IMR-90 (cell line): Measurements from ENCODE around the gene DOCK6. TPM values are rescaled to one million over a fixed set of nuclear protein-coding genes. Genes with fewer than 3 reads are reported as not detected.

Source experiments
- ATAC-seq: fragments of 200-7000 bp; cut with Tn5 transposase; 2 replicates; pipeline ENCODE4 v1.9.1; 2020; ENCODE audit warnings: low read depth, mild to moderate bottlenecking, moderate library complexity
- BruUV-seq: library from RNA; stranded (reverse); fragments of 400-500 nt; replicated peaks from 2 replicates; lab custom pipeline; 2021; lab: Mats Ljungman, UMichigan
- CTCF ChIA-PET: fragments of 300-600 bp; formaldehyde crosslinking; extraction: SDS; loops from one replicate; lab custom pipeline; 2021; ENCODE audit warnings: antibody characterized with exemption; lab: Yijun Ruan, JAX
- POLR2A ChIA-PET: fragments of 300-600 bp; sonication (Branson Sonifier 250); formaldehyde crosslinking; loops from one replicate; lab custom pipeline; 2022; ENCODE audit warnings: antibody characterized with exemption; ENCODE audit not compliant: unreplicated experiment; lab: Charles Lee
- DNase-seq: peaks from one replicate; pipeline ENCODE4 v3.0.0; 2013
- H2AFZ ChIP-seq: replicated peaks from 2 replicates; pipeline ENCODE3; 2013; ENCODE audit warnings: low read length, mild to moderate bottlenecking; ENCODE audit not compliant: poor library complexity
- H2AK5ac ChIP-seq: 2 replicates; pipeline ENCODE4 v1.6.1; 2013; ENCODE audit warnings: low read depth, low read length, inconsistent platforms
- H2AK9ac ChIP-seq: replicated peaks from 2 replicates; pipeline ENCODE3; 2013; ENCODE audit warnings: mild to moderate bottlenecking, low read depth, low read length, moderate library complexity; ENCODE audit not compliant: poor library complexity
- H2BK120ac ChIP-seq: 2 replicates; pipeline ENCODE4 v1.6.1; 2013; ENCODE audit warnings: low read depth, low read length, inconsistent platforms
- H2BK15ac ChIP-seq: 3 replicates; pipeline ENCODE4 v1.6.1; 2013; ENCODE audit warnings: low read depth, low read length, inconsistent platforms
- H2BK20ac ChIP-seq: 2 replicates; pipeline ENCODE4 v1.6.1; 2013; ENCODE audit warnings: low read depth, mild to moderate bottlenecking, inconsistent platforms, low read length, moderate library complexity
- H2BK5ac ChIP-seq: 2 replicates; pipeline ENCODE4 v1.6.1; 2013; ENCODE audit warnings: mild to moderate bottlenecking, low read depth, low read length, inconsistent platforms; ENCODE audit not compliant: poor library complexity, severe bottlenecking
- H3K14ac ChIP-seq: replicated peaks from 2 replicates; pipeline ENCODE4 v1.6.1; 2013; ENCODE audit warnings: low read depth, low read length, inconsistent platforms
- H3K18ac ChIP-seq: 2 replicates; pipeline ENCODE4 v1.6.1; 2013; ENCODE audit warnings: low read depth, low read length, control low read depth
- H3K23ac ChIP-seq: 2 replicates; pipeline ENCODE4 v1.6.1; 2013; ENCODE audit warnings: low read depth, low read length, inconsistent platforms
- H3K27ac ChIP-seq: 2 replicates; pipeline ENCODE4 v1.5.1; 2013; ENCODE audit warnings: mild to moderate bottlenecking, control low read depth, low read length; ENCODE audit not compliant: insufficient read depth
- H3K27me3 ChIP-seq: 2 replicates; pipeline ENCODE4 v1.6.1; 2013; ENCODE audit warnings: low read length; ENCODE audit not compliant: control insufficient read depth, insufficient read depth
- H3K36me3 ChIP-seq: 2 replicates; pipeline ENCODE4 v1.6.1; 2013; ENCODE audit warnings: low read length, mixed read lengths; ENCODE audit not compliant: control insufficient read depth, insufficient read depth
- H3K4ac ChIP-seq: 2 replicates; pipeline ENCODE4 v1.6.1; 2013; ENCODE audit warnings: low read depth, low read length, inconsistent platforms
- H3K4me1 ChIP-seq: 2 replicates; pipeline ENCODE4 v1.6.1; 2013; ENCODE audit warnings: low read length, mixed read lengths; ENCODE audit not compliant: control insufficient read depth, insufficient read depth
- H3K4me2 ChIP-seq: 2 replicates; pipeline ENCODE4 v1.6.1; 2013; ENCODE audit warnings: low read depth, mild to moderate bottlenecking, control low read depth, low read length, moderate library complexity
- H3K4me3 ChIP-seq: 2 replicates; pipeline ENCODE4 v1.5.1; 2013; ENCODE audit warnings: low read depth, mild to moderate bottlenecking, control low read depth, low read length, moderate library complexity; ENCODE audit not compliant: insufficient read depth
- H3K56ac ChIP-seq: 2 replicates; pipeline ENCODE4 v1.6.1; 2013; ENCODE audit warnings: low read length, inconsistent platforms; ENCODE audit not compliant: insufficient read depth; ENCODE audit errors: extremely low read depth
- H3K79me1 ChIP-seq, 2 experiments: 2 replicates each; pipeline ENCODE4 v1.6.1; 2013; ENCODE audit warnings: low read length in 2 of 2, inconsistent platforms in 1 of 2, low read depth in 1 of 2
- H3K9ac ChIP-seq: 2 replicates; pipeline ENCODE4 v1.6.1; 2013; ENCODE audit warnings: low read depth, low read length, control low read depth
- H3K9me1 ChIP-seq: 2 replicates; pipeline ENCODE4 v1.6.1; 2013; ENCODE audit warnings: low read length, inconsistent platforms; ENCODE audit not compliant: insufficient read depth
- H3K9me3 ChIP-seq: 2 replicates; pipeline ENCODE4 v1.6.1; 2013; ENCODE audit warnings: low read length; ENCODE audit not compliant: control insufficient read depth, insufficient read depth
- H4K20me1 ChIP-seq: 2 replicates; pipeline ENCODE4 v1.6.1; 2013; ENCODE audit warnings: low read length, inconsistent platforms; ENCODE audit not compliant: insufficient read depth
- H4K5ac ChIP-seq: 2 replicates; pipeline ENCODE4 v1.6.1; 2013; ENCODE audit warnings: mild to moderate bottlenecking, low read depth, low read length, control low read depth
- H4K8ac ChIP-seq, 2 experiments: 2 replicates each; pipeline ENCODE4 v1.6.1; 2013; ENCODE audit warnings: low read depth in 2 of 2, low read length in 2 of 2, control low read depth in 1 of 2, inconsistent platforms in 1 of 2
- H4K91ac ChIP-seq: 2 replicates; pipeline ENCODE4 v1.6.1; 2013; ENCODE audit warnings: low read depth, low read length, inconsistent platforms; ENCODE audit not compliant: insufficient read depth
- BHLHE40 ChIP-seq: fragments of 150-350 bp; IDR thresholded peaks from 2 replicates; pipeline ENCODE4 v1.6.1; 2016; ENCODE audit warnings: mild to moderate bottlenecking, low read depth, low read length
- CEBPB ChIP-seq: IDR thresholded peaks from 2 replicates; pipeline ENCODE4 v1.6.1; 2012; ENCODE audit warnings: low read depth, low read length, improper control_type of control experiment
- CHD1 ChIP-seq: IDR thresholded peaks from 2 replicates; pipeline ENCODE4 v1.6.1; 2012; ENCODE audit warnings: low read depth, low read length, improper control_type of control experiment
- FOS ChIP-seq: fragments of 150-350 bp; IDR thresholded peaks from 2 replicates; pipeline ENCODE4 v1.6.1; 2016; ENCODE audit warnings: low read depth, low read length
- MAFK ChIP-seq: IDR thresholded peaks from 2 replicates; pipeline ENCODE4 v1.6.1; 2012; ENCODE audit warnings: low read depth, low read length, improper control_type of control experiment
- MAZ ChIP-seq: IDR thresholded peaks from 2 replicates; pipeline ENCODE4 v1.6.1; 2012; ENCODE audit warnings: low read depth, mild to moderate bottlenecking, low read length, improper control_type of control experiment, moderate library complexity, borderline replicate concordance
- MXI1 ChIP-seq: IDR thresholded peaks from 2 replicates; pipeline ENCODE4 v1.6.1; 2012; ENCODE audit warnings: low read depth, mild to moderate bottlenecking, low read length, moderate library complexity, borderline replicate concordance
- NFE2L2 ChIP-seq: fragments of 150-350 bp; IDR thresholded peaks from 2 replicates; pipeline ENCODE4 v1.6.1; 2016; ENCODE audit warnings: low read depth, mild to moderate bottlenecking, low read length
- POLR2A ChIP-seq: IDR thresholded peaks from 2 replicates; pipeline ENCODE4 v1.6.1; 2012; ENCODE audit warnings: mild to moderate bottlenecking, low read depth, low read length
- RAD21 ChIP-seq: IDR thresholded peaks from 2 replicates; pipeline ENCODE4 v1.6.1; 2012; ENCODE audit warnings: low read length, improper control_type of control experiment
- RCOR1 ChIP-seq: IDR thresholded peaks from 2 replicates; pipeline ENCODE4 v1.6.1; 2012; ENCODE audit warnings: mild to moderate bottlenecking, low read length, improper control_type of control experiment; ENCODE audit not compliant: insufficient replicate concordance
- RFX5 ChIP-seq: IDR thresholded peaks from 2 replicates; pipeline ENCODE4 v1.8.0; 2012; ENCODE audit warnings: low read depth, mild to moderate bottlenecking, low read length, moderate library complexity
- SMC3 ChIP-seq: fragments of 150-350 bp; IDR thresholded peaks from 2 replicates; pipeline ENCODE4 v1.6.1; 2016; ENCODE audit warnings: low read depth, mild to moderate bottlenecking, antibody characterized with exemption, low read length, moderate library complexity
- WGBS, 2 experiments: methylation state at CpG; one replicate each; pipeline versions ENCODE4 v1.1.5 to v1.1.7; 2013; ENCODE audit warnings: missing lambda C conversion rate in 2 of 2; ENCODE audit not compliant: insufficient read length in 1 of 2; ENCODE audit errors: extremely low coverage in 2 of 2; 5-methylcytosine and 5-hydroxymethylcytosine counted together
- dilution Hi-C: fragments of 300-500 bp; cut with HindIII; formaldehyde crosslinking; loops from one replicate; pipeline ENCODE4 v1.14.3; 2018; ENCODE audit warnings: low sequenced_read_pairs; ENCODE audit not compliant: unreplicated experiment
- in situ Hi-C: fragments of 300-500 bp; cut with MboI; formaldehyde crosslinking; loops from 3 replicates; pipeline ENCODE4 v1.14.3; 2019; ENCODE audit warnings: low sequenced_read_pairs, inconsistent platforms, mixed read lengths
- intact Hi-C: fragments of 100-400 bp; cut with micrococcal nuclease; formaldehyde crosslinking; loops from 2 replicates; pipeline ENCODE4 v1.10.0; 2022
- polyA plus RNA-seq, 3 experiments: library from polyadenylated mRNA; depleted of rRNA; stranded (reverse); fragments of >200 nt; gene quantifications; 2 replicates each; pipeline ENCODE4 v1.2.3, GENCODE V29; 2012; ENCODE audit warnings: low replicate concordance in 1 of 3
- total RNA-seq: library from RNA; depleted of rRNA; stranded (reverse); fragments of >200 nt; gene quantifications from 2 replicates; pipeline ENCODE4 v1.2.3, GENCODE V29; 2012
- TF ChIP-seq, protein P1 (sequence below): fragments of 150-350 bp; IDR thresholded peaks from 2 replicates; pipeline ENCODE4 v1.6.1; 2016; ENCODE audit warnings: low read depth, mild to moderate bottlenecking, low read length, moderate library complexity, borderline replicate concordance
- TF ChIP-seq, protein P2 (sequence below): fragments of 150-350 bp; IDR thresholded peaks from 2 replicates; pipeline ENCODE4 v1.6.1; 2017; ENCODE audit warnings: mild to moderate bottlenecking, antibody characterized with exemption, low read length, low read depth
- TF ChIP-seq, protein P3 (sequence below): conservative IDR thresholded peaks from 2 replicates; pipeline ENCODE4 v1.5.1; 2012; ENCODE audit warnings: mild to moderate bottlenecking, low read depth, low read length, improper control_type of control experiment

Gene DOCK6
- total and polyA plus RNA-seq, 2 of the 4 experiments (the other 2 are of a cell fraction), result 5.0 to 18.4 TPM

DNA sequence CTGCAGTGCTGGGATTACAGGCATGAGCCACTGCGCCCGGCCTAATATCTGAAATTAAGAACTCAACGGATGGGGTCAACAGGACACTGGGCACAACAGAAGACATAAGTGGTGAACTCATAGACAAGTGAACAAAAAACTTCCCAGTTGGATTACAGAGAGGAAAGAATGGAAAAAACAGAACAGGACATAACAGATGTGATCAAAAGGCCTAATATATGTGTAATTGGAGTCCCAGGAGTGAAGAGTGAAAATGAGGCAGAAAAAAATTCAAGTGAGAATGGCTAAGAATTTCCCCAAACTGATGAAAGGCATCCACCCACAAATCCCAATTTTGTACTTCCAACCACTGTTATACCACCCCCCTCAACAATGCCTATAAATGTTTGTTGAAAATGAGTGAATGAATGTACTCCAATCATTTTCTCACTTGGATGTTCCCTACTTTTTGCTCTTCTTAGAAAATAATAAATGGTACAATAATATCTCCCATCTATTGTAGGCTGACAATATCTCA is 41.2 kb downstream of the DOCK6 start:
- Histone ChIP-seq H4K8ac (no peak overlapping the region), H4K91ac (no peak overlapping the region), H3K79me1 (no peaks in the 10 kb centered on the region), H3K9me1 (no peaks in the 10 kb centered on the region), H3K27me3 (no peaks in the 10 kb centered on the region), H3K27ac (no peak overlapping the region), H3K4ac (no peak overlapping the region), H3K4me2 (no peak overlapping the region), H2AFZ (no peak overlapping the region), H2BK20ac (no peak overlapping the region), H2AK9ac (no peak overlapping the region), H3K4me1 (no peaks in the 10 kb centered on the region), H2BK120ac (no peak overlapping the region), H3K9ac (no peak overlapping the region), H3K36me3 (peaks cover 32% of the 10 kb centered on the region), H3K56ac (no peak overlapping the region), H3K9me3 (peaks cover 11% of the 10 kb centered on the region), H2BK15ac (no peak overlapping the region), H4K20me1 (no peaks in the 10 kb centered on the region), H3K18ac (no peak overlapping the region), H4K5ac (no peak overlapping the region), H2BK5ac (no peak overlapping the region), H3K23ac (no peak overlapping the region), H2AK5ac (no peak overlapping the region), H3K14ac (no peak overlapping the region), H3K4me3 (no peak overlapping the region)
- intact Hi-C loops, result no loop called here
- POLR2A ChIA-PET, result no interaction called here
- CTCF ChIA-PET, result no interaction called here
- in situ Hi-C loops, result no loop called here
- no peak for DNase-seq
- TF ChIP-seq SMC3 (no peak), BHLHE40 (no peak), FOS (no peak), NFE2L2 (no peak), CEBPB (no peak), RFX5 (no peak), CHD1 (no peak), RAD21 (no peak), MXI1 (no peak), MAFK (no peak), RCOR1 (no peak), POLR2A (no peak), MAZ (no peak)
- TF ChIP-seq, protein P1, sequence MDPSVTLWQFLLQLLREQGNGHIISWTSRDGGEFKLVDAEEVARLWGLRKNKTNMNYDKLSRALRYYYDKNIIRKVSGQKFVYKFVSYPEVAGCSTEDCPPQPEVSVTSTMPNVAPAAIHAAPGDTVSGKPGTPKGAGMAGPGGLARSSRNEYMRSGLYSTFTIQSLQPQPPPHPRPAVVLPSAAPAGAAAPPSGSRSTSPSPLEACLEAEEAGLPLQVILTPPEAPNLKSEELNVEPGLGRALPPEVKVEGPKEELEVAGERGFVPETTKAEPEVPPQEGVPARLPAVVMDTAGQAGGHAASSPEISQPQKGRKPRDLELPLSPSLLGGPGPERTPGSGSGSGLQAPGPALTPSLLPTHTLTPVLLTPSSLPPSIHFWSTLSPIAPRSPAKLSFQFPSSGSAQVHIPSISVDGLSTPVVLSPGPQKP, result no peak
- TF ChIP-seq, protein P2, sequence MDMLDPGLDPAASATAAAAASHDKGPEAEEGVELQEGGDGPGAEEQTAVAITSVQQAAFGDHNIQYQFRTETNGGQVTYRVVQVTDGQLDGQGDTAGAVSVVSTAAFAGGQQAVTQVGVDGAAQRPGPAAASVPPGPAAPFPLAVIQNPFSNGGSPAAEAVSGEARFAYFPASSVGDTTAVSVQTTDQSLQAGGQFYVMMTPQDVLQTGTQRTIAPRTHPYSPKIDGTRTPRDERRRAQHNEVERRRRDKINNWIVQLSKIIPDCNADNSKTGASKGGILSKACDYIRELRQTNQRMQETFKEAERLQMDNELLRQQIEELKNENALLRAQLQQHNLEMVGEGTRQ, result no peak
- TF ChIP-seq, protein P3, sequence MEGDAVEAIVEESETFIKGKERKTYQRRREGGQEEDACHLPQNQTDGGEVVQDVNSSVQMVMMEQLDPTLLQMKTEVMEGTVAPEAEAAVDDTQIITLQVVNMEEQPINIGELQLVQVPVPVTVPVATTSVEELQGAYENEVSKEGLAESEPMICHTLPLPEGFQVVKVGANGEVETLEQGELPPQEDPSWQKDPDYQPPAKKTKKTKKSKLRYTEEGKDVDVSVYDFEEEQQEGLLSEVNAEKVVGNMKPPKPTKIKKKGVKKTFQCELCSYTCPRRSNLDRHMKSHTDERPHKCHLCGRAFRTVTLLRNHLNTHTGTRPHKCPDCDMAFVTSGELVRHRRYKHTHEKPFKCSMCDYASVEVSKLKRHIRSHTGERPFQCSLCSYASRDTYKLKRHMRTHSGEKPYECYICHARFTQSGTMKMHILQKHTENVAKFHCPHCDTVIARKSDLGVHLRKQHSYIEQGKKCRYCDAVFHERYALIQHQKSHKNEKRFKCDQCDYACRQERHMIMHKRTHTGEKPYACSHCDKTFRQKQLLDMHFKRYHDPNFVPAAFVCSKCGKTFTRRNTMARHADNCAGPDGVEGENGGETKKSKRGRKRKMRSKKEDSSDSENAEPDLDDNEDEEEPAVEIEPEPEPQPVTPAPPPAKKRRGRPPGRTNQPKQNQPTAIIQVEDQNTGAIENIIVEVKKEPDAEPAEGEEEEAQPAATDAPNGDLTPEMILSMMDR, result no peak
- BruUV-seq, result no TSS peak
- dilution Hi-C loops, result no loop called here
- no peak for ATAC-seq
- WGBS, 2 experiments, result no CpG with 5 or more reads among the region's 3 CpGs
